ENCODE results near the gene RNF151.

- TF ChIP-seq CTCF (IDR thresholded peaks at IDR 0.05) (no peak), EP300 (IDR thresholded peaks at IDR 0.05) (no peak)
Observed at GRCh38 chr16:1990101-1990350, 23.4 kb downstream of the RNF151 start.

Data from suprapubic skin (tissue), 3 donors.